Measurements from ENCODE around the gene HAGHL. TPM values are rescaled to one million over a fixed set of nuclear protein-coding genes. Genes with fewer than 3 reads are reported as not detected.

HAGHL gene
- total RNA-seq, 4 donors from 2014 or later, result 4.5 to 6.3 (median 6.0) TPM

DNA sequence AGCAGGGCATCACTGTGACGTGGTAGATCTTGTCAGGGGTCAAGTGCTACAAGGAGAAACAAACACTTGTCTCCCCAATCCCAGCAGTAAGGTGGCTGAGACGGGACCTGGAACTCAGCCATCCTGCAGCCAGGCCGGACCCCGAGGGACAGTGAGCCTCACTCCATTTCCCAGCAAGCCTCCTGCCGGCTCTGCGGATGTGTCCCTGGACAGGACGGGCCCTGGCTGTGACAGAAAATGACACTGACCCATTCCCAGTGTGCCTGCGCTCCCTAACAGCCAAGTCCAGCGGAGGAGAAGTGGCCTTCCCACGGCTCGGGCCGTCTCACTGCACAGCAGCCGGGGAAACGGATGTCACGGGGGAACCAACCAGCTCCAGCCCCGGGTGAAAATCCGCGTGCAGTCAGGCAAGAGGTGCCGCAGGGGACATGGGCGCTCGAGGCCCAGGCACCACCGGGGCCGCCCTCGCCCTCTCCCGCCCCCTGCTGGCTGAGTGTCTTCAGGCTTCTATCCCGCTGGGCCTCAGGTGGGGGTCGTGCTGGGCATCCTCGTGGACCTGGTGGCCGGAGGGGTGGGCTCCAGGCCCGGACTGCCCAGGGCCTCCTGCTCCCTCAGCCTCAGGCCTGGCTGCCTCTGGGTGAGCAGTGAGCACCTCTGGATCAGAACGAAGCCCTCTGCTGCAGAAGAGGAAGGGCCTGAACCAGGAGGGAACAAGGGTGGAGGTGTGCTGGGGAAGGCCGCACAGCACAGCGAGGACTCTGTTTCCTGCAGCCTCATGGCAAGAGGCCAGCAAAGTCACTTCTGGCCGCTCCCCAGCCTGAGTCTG, 6.7 kb downstream of the HAGHL start:
- TF ChIP-seq POLR2A (IDR thresholded peaks at IDR 0.05) (no peak), CTCF (IDR thresholded peaks at IDR 0.05) (no peak)
- WGBS, 2 donors, result 85 to 91% methylated on average over 28 to 34 of the region's 34 CpGs
- intact Hi-C loops (cut with DNase I; ENCODE audit: low total_unique reads), result no loop called here
- H3K4me3 ChIP-seq (ENCODE audit: low read depth, poor library complexity, severe bottlenecking), result no peak overlapping the region
- no peak for DNase-seq (ENCODE audit: low spot score in 2 of 2)

DNA sequence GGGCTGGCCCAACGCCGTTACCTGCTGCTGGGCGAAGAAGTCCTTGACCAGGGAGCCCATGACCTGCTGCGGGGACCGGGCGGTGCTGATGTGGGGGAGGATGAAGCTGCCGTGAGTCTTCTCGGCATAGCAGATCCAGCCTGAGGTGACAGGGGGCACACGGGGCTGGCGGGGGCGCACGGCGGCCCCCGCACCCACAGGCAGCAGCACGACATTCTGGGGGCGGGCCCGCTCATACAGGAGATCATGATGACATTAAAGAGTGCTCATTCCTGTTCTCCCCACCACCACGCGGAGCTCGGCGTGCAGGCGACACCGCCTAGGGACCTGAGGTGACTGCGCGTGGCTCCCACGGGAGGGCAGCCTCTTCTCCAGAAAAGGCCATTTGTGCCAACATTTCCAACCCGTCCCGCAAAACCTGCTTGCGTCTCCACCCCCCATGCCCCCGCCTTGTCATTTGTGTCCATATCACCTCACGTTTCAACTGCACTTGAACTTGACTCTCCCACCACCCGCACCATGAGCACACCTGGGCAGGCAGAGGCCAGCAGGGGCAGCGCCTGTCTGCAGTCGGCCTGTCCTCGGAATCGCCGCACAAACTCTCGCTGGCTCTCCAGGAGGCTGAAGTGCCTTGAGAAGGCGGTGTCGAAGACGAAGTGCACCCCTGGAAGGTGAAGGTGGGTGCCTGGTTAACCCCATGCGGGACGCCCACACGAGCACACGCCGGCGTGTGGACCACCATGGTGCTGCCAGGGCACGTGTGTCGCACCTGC, 7.5 kb downstream of the HAGHL start:
- intact Hi-C loops (cut with DNase I; ENCODE audit: low total_unique reads), result no loop called here
- TF ChIP-seq CTCF (IDR thresholded peaks at IDR 0.05) (no peak), POLR2A (IDR thresholded peaks at IDR 0.05) (no peak)
- no peak for DNase-seq (ENCODE audit: low spot score in 2 of 2)
- WGBS, 2 donors, result 89 to 91% methylated on average over 49 of the region's 49 CpGs
- H3K4me3 ChIP-seq (ENCODE audit: low read depth, poor library complexity, severe bottlenecking), result no peak overlapping the region

GRCh38 chr16:734981-735881, 8.3 kb downstream of the HAGHL start:
- 93 to 94% methylated on average over 25 of the region's 25 CpGs for WGBS, 2 donors
- TF ChIP-seq POLR2A (IDR thresholded peaks at IDR 0.05), result no peak
- TF ChIP-seq CTCF (IDR thresholded peaks at IDR 0.05), result no peak
- H3K4me3 ChIP-seq (ENCODE audit: low read depth, poor library complexity, severe bottlenecking), result no peak overlapping the region
- intact Hi-C loops (cut with DNase I; ENCODE audit: low total_unique reads), result no loop called here
- DNase-seq (ENCODE audit: low spot score in 2 of 2), result no peak

DNA sequence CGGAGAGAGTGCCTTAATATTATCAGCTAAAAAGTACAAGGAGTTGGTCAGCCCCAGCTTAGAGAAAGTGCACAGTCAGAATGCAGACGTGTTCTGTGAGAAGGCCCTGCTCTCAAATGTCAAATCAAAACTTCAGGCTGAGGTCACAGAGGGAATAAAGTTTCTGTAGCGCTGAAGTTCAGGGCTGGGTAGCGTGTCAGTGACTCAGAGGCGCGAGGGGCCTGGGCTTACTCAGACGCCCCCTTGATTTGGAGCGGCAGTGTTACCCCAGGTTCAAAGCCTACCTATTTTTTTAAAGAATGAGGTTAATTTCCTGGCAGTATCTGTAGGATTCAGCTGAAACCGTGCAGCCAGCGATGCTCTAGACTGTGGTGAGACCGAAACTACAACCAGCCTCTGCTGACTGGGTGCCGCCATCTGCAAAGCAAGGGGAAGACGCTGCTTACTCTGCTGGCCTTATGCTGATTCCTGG, 9.1 kb downstream of the HAGHL start:
- no peak for DNase-seq (ENCODE audit: low spot score in 2 of 2)
- no peak overlapping the region for H3K4me3 ChIP-seq (ENCODE audit: low read depth, poor library complexity, severe bottlenecking)
- TF ChIP-seq CTCF (IDR thresholded peaks at IDR 0.05) (no peak), POLR2A (IDR thresholded peaks at IDR 0.05) (no peak)
- 87 to 93% methylated on average over 13 of the region's 13 CpGs for WGBS, 2 donors
- intact Hi-C loops (cut with DNase I; ENCODE audit: low total_unique reads), result no loop called here

GRCh38 chr16:736936-737481, 10.1 kb downstream of the HAGHL start:
- DNase-seq (ENCODE audit: low spot score in 2 of 2), result no peak
- WGBS, 2 donors, result 95% methylated on average over 29 of the region's 29 CpGs
- no peak for TF ChIP-seq CTCF (IDR thresholded peaks at IDR 0.05)
- no peak for TF ChIP-seq POLR2A (IDR thresholded peaks at IDR 0.05)
- intact Hi-C loops (cut with DNase I; ENCODE audit: low total_unique reads), result no loop called here
- H3K4me3 ChIP-seq (ENCODE audit: low read depth, poor library complexity, severe bottlenecking), result no peak overlapping the region
